ENCODE measurements around the gene COL26A1. TPM values are rescaled to one million over a fixed set of nuclear protein-coding genes. Genes with fewer than 3 reads are reported as not detected.

COL26A1 gene
- total RNA-seq, 1 donor, result not detected

DNA sequence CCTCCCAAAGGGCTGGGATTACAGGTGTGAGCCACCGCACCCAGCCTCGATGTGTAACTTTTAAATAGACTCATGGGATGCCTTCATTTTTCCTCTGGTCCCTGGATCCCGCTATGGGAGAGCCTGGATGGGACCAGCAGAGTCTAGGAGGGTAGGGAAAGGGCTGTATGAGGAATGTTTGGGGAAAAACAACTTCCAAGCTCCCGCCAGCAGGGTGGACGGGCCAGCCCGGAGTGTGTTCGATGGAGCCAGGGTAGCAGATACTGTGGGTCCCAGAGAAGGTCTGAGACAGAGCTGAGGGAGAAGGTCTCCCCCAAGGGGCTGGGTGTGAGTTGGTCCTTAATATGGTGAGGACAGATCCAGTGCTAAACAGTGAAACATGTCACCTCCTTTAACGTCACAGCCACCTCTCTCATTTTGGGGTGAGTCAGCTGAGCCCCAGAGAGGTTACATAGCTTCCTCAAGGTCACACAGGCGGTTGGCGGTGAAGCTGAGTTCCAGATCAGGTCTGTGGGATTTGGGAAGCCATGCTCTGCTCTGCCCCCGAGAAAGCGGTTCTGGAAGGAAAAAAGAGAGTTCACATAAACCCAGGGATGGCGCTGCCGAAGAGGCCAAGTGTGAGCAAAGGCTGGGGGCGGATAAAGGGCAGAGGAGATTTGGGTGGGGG lies 200.0 kb downstream of the COL26A1 start:
- TF ChIP-seq CTCF (IDR thresholded peaks at IDR 0.05; ENCODE audit: insufficient read depth, low read length), result no peak
- H3K4me3 ChIP-seq (ENCODE audit: low read depth, low read length), result no peak overlapping the region
- DNase-seq (ENCODE audit: low read depth), result no peak

DNA sequence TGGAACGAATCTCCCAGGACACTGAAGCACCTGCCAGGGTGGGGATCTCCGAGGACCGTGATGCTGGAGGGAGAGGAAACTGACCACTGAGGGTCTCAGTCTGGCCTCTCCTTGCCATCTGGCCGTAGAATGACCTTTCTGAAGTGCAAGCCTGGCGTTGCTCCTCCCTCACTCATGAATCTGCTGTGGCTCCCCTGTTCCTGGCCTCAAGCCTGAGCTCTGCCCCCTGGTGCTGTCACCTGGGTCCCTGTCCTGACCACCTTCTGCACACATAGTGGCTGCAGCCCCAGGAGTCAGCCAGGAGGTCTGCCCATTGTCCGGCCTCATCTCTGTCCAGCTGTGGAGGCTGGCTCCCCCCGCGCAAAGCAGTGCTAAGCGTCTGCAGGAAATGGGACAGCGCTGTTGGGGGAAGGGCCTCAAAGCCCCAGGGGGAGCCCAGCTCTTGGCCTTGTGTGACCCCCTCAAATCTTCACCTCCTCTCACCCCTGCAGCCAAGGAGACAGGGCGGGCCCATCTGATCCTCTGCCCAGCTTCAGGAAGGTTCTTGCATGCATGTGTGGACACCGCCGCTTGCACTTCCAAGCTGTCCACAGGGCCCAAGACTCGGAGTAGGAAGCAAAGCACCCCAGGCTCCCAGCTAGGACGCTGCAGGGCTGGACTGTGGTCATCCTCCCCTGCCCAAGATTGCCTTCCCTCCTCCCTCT lies 200.7 kb downstream of the COL26A1 start:
- no peak for TF ChIP-seq CTCF (IDR thresholded peaks at IDR 0.05; ENCODE audit: insufficient read depth, low read length)
- DNase-seq (ENCODE audit: low read depth), result no peak
- H3K4me3 ChIP-seq (ENCODE audit: low read depth, low read length), result no peak overlapping the region

DNA sequence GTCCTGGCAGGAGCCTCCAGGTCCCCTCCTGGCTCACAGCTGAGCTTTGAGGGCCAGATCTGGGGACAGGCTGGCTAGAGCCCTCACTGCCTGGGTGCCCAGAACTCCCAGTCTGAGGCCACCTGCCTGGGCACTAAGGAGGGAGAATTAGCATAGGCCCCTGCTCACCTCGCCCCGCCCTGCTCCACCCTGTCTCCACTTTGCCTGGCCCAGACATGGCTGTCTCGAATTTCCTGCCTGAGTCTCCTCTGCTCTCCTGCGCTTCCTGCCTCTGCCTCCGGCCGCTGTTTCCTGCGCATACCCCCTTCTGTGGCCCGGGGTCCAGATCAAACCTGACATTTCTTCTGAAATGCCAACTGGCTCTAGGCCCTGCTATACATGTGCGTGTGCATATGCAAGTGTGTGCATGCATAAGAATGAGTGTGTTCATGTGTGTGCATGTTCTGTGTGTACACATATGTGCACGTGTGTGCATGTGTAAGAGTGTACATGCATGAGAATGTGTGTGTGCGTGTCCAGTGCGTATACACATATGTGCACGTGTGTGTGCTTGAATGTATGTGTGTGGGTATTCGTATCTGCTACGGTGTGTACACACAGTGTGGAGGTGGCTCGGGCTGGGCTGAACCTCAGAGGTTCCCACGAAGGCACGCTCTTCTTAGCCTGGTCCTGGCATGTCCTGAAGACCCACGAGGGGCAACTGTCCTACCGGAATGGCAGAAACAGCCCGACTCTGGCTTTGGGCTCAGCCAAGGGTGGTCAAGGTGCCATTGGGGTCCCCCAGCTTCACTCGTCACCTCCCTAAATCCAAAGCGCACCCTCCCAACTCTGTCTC lies 201.5 kb downstream of the COL26A1 start:
- H3K4me3 ChIP-seq (ENCODE audit: low read depth, low read length), result no peak overlapping the region
- no peak for DNase-seq (ENCODE audit: low read depth)
- TF ChIP-seq CTCF (IDR thresholded peaks at IDR 0.05; ENCODE audit: insufficient read depth, low read length), result no peak

DNA sequence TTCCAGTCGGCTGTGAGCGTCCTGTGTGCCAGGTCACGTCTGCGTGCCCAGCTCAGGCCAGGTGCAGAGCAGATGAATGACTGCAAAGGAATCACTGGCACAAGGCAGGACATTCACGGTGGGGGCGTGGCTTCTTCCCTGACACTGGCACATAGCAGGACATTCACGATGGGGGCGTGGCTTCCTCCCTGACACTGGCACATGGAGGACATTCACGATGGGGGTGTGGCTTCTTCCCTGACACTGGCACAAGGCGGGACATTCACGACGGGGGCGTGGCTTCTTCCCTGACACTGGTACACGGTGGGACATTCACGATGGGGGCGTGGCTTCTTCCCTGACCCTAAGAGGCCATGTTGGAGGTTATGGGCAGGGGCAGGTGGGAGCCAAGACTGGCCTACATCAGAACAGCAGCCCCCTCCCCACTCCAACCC lies 202.1 kb downstream of the COL26A1 start:
- no peak for DNase-seq (ENCODE audit: low read depth)
- H3K4me3 ChIP-seq (ENCODE audit: low read depth, low read length), result no peak overlapping the region
- no peak for TF ChIP-seq CTCF (IDR thresholded peaks at IDR 0.05; ENCODE audit: insufficient read depth, low read length)

- DNase-seq (ENCODE audit: low read depth), result no peak
- TF ChIP-seq CTCF (IDR thresholded peaks at IDR 0.05; ENCODE audit: insufficient read depth, low read length), result no peak
- no peak overlapping the region for H3K4me3 ChIP-seq (ENCODE audit: low read depth, low read length)
These were observed 203.0 kb downstream of the COL26A1 start for GRCh38 chr7:101565601-101566209.

DNA sequence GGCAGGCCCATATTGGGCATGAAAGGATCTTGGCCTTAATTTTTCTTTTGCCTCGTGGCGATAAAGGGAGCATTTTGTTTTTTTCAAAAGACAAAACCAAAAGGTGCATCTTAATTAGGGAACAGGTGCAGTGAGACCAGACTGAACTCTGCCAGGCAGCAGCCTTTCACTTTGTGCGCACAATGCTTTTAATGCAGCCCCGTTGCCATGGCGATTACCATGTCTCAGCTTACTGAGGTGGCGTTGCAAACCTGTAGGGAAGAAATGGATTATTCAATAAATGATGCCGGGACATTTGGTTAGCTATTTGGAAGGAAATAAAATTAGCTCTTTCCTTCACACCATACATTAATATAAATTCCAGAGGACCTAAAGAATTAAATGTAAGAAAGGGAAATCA lies 204.6 kb downstream of the COL26A1 start:
- no peak for TF ChIP-seq CTCF (IDR thresholded peaks at IDR 0.05; ENCODE audit: insufficient read depth, low read length)
- no peak for DNase-seq (ENCODE audit: low read depth)
- H3K4me3 ChIP-seq (ENCODE audit: low read depth, low read length), result no peak overlapping the region
